Hypothalamus (tissue), 51 donors: ENCODE measurements around the gene PKIB.
"Not testable (repeated sequence)": the region's sequence is repeated elsewhere in the genome, so short reads cannot be mapped to it uniquely, and the experiment has no call there.

ENCODE experiments used
- DNase-seq, 51 donors: peaks; one replicate each; lab custom pipeline; 2025; lab: John Stamatoyannopoulos, UW

Gene PKIB

DNA sequence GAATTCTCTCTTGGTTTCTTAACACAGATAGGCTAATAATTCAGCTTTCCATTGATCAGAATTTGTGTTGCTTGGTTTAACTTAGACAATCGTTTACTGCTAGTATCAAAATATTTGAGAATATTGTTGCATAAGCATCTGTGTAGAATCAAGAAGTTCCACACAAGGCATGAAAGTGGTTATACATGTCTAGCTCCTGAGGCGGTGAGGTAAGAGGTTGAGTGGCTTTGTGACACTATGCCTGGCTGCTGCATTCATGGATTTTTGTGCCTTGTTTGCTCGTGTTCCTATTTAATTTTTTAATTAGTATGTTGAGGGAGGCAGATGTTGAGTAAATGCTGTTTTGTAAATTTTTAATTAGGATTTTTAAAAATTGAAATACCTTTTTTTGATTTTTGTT lies 10.2 kb downstream of the PKIB start:
- no peak for DNase-seq

DNA sequence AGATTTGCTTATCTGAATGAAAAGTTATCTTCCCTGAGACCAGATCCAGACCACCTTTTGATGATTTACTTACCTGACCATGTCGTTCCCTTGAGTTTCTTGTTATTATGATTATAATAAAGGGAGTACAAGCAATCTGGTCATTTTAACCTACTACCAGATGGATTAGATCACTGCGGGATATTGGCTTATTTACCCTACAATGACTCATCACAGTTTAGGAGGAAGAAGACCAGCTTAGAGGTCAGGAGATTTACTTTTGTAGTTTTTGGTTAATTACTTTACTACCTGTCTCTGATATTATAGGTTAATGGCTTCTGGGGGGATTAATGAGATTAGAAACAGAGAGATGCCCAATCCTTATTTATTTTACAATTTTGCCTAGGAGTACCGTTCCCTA lies 10.7 kb downstream of the PKIB start:
- DNase-seq = no peak

DNA sequence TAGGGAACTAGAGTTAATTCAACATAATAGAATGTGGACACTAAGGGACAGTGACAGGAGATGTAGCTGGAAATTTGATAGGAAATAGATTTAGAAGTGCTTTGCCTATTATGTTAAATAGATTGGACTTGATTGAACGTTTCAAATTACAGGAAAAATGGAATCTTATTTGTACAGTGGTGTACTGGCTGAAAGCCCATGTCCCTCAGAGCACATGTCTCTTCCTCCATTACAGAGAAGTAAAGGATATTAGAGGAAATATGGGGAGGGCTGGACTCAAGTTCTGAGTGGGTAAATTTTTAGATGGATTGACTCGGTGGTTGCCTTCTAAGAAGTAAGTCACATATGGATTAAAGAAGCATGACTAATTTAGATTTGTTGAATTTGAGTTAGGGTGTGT lies 11.4 kb downstream of the PKIB start:
- DNase-seq = no peak

DNA sequence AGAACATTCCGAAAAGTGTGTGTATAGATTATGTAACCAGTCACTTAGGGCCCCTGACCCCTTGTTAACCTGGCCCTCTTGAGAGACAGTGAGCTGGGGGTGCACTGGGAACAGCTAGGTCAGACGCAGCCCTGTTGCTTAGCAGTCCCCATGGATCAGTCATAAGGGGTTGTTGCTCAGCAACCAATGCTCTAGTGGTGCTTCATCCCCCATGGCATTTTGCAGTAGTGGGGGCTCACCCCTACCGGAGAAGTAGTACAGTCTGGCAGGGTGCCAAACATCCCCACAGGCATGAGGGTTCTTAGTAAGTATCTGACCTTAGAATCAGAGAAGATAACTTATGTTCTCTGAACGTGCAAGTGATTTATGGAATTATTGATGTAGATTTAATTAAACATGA lies 12.3 kb downstream of the PKIB start:
- peak in 2 of 51 donors; percentile 1 to 4 for DNase-seq

DNA sequence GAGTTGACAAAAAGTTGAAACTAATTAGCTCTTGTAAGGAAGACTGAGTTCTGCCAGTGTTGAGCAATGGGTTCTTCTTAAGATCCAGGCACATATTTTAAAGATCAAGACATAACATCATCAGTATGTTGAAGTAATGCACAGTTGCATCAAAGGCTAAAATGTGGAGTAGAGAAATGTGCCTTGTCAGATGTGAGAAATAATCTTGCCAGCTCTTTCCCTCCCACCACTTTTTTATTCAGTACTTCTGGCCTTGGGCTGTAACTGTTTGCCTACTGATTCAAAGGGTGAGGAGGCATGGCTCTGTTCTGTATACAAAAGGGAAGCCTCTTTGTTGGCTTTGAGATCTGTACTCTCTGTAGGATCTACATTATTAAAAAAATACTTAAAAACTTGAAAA lies 13.1 kb downstream of the PKIB start:
- no peak for DNase-seq

DNA sequence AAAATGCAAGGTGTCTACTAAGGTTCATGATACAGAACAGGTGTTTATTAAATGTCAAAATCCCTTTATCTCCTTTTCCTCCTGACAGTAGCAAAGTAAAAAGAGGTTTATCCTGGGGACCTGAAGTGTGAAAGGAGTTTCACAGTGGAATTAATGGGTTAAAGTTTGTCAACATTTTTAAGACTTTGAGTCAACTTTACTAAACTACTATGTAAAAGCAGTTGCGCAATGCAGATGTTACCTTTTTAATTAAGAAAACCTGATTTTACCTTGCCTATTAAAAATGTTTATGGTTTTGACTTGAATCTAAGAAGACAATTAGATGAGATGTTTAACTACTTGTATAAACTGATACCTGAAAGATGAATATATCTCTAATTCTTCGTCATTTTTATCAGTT lies 14.6 kb downstream of the PKIB start:
- DNase-seq = no peak

DNA sequence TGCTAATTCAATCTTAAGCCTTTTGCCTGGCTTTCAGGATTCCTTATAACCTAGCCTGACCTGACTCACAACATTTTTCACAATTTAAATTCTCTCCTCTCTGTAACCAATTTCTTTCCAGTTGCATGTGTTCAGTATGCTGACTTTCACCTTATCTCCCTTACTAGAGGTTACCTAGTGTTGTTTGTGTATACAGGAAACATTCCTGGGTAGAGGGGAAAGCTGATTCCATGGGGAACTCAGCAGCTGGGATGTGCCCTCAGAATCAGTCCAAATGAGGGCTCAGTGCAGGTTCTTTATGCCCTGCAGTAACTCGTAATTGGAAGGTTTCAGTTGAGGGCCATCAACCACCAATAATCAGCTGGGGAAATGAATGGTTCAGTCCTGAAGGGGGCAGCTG lies 18.5 kb downstream of the PKIB start:
- no peak for DNase-seq

DNA sequence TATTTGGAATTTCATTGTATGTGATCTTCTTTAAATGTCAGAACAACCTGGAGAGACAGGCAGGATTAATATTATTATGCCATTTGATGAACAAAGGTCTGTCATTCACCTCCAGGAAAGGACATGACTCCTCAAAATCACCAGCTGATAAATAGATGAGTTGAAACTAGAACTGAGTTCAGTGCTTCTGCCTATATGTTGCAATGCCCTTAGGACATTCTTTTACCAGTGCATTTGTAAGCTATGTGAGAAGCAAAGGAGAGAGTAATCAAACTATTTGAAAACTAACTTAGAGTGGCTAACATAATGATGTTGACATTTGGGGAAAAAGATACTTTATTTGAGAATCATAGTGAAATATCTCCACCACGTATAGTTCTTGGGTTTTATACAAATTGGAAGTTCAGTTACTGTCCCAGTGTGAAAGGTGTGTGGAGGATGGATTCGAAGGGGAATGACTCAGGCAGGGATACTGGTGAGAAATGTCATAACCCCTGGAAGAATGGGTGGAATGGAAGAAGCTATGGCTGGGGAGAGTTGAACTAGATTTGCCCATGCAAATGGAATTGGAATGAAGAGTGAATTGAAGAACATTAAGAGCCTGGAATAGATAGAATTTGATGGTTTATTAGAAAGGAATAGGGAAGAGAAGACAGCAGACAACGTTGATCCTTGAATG lies 21.5 kb downstream of the PKIB start:
- DNase-seq = no peak

DNA sequence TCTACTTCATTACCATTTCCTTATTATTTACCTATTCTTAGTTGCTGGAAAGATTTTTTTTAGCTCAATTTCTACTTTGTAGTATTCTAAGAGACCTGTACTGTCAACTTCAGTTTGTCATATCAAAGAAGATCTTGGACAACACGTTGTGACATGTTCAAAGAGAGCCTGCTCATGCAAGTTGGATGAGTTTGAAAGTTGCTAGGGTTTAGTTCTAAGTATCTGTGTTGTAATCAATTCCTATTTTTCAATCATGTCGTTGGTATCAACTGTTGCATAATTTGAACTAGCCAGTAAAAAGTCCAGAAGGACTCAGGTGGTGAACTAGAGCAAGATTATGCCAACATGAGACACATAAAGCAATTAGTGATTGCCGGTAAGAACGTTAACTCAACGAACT lies 30.2 kb downstream of the PKIB start:
- no peak for DNase-seq

DNA sequence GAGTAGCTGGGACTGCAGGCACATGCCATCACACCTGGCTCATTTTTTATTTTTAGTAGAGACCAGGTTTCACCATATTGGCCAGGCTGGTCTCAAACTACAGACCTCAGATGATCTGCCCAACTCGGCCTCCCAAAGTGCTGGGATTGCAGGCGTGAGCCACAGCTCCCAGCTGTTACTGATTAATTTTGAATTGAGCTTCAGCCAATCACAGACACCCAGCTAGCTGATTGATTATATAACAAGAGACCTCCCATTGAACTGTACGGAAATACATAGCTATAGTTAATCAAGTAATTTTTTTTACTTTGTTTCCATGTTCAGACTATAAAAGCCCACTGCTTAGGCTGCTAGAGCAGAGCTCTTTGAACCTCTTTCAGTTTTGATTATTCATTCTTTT lies 31.6 kb downstream of the PKIB start:
- no peak for DNase-seq

DNA sequence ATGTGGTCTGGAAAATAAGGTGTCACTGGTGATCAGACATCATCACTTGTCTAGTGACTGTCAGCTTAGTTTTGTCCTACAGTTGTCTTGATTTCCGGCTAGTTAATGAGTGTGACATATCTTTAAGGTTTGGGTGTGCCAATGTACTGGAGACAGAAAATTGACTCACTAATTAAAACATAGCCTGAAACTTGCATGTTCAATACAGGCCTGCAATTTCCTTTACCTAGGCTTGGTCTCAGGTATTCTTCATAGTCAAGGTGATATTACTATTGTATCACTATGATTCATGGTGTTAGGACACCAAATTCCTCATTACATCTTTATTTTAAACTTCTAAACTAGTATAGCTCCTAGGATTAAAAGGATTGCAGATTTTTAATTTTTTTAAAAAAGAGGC lies 32.4 kb downstream of the PKIB start:
- DNase-seq = not testable (repeated sequence)

DNA sequence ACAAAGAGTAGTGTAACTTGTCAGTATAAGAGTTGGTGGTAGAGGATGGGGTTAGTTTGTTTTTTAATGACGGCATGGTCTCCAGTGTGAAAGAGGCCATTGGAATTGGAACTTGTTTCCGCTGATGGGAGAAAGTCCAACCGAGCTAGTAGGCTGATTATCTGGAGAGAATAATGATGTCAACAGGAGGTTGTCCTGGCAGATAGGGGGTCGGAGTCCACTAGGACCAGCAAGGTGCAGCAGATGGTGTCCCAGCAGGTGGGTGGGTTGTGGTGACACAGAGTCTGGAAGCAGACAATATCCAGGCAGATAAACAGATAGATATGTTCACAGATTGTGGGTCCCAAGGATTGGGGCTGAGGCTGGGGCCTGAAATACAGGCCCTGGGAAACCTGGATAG lies 35.1 kb downstream of the PKIB start:
- DNase-seq = no peak

DNA sequence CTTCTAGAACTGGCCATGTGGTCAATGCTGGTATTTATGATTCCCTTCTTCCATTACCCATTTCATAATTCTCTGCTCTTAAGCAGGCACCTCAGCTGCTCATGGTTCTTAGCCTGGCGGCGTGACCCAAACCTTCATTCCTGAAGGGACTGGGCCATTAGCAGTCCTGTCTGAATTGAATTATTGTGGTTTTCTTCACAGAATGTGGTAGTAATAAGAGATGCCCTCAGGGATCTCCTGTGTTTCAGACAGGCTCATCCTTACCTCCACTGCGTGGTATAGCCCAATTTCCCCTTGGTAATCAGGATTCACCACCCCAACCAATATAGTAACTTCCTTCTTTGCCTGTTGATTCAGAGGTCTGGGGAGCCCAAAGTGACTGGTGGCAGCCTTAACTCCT lies 37.6 kb downstream of the PKIB start:
- no peak for DNase-seq

DNA sequence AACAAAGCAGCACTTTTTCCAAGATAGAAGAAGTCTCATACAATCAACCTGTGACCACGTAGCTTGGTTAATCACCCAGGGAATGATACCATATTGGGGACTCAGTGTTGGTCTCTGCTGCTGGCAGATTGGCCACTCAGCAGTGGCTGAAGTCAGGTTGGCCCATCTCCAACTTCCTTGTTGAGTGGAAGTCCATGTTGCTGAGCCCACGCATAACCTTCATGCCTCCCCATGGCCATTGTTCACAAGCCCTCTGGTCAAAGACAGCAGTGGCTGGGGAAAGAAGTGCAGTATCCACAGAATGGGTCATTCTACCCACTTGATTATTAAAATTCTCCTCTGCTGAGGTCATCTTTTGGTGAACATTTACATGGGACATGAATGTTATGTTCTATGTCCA lies 38.5 kb downstream of the PKIB start:
- DNase-seq = no peak

DNA sequence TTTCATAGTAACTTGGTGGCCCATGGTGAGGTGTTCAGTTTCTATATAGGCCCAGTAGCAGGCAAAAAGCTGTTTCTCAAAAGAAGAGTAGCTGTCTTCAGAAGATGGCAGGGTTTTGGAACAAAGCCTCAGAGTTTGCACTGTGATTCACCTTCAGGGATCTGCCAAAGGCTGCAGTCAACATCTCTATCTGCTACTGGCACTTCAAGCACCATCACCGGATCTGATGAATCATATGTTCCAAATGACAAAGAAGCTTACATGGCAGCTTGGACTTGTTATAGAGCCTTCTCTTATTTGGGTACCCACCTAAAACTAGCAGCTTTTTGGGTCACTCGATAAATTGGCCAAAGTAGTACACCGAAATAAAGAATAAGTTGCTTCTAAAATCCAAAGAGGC lies 39.5 kb downstream of the PKIB start:
- no peak for DNase-seq

DNA sequence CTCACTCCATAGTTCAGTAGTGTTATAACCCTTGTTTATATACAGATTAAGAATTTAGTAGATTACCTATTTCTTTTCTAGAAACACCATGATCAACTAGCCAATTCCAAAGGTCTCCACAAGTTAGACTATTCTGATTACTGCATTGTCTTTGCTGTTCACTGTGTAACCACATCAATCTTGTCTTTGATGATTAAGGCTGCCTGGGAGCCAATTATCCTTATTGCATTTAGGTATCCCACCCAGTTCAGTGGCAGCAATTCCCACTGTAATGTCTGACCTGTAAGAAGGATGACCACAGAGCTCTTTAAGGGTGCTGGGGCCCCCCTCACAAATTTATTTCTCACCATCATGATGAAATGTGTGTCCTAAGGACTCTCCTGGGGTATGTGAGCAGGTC lies 40.2 kb downstream of the PKIB start:
- no peak for DNase-seq

DNA sequence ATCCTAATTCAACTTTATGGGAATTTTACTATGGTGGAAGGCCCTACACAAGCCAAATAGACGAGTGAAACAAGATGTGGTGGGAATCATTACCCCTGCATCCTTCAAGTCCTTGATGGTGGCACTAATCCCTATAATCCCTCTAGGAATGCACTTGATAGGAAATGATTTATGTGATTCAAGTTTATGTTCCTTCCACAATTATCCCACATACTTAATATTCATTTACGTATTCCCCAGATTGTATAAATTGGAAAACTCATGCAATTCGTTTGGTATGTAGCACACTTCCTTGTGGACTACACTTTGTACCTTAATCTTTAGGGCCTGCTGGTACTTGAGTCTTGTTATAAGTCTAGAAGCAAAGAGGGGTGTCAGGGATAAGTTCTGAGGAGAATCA lies 40.8 kb downstream of the PKIB start:
- no peak for DNase-seq

DNA sequence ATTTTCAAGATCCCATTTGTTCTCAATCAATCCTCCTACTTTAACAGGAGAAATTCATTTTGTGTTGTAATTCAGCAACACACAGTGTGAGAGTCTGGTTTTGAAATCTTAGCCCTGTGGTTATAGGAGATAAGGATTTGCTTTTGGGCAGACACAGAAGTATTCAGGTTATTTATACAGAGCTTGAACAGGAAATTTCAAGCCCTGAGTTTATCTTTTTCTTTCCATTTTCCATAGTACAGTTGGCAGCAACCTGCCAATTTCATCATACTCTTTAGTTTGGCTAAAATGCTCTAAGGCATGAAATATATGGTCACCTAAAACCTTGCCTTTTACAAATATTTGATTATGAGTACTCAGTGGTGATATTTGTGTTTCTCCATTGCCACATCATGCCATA lies 41.4 kb downstream of the PKIB start:
- DNase-seq = no peak

DNA sequence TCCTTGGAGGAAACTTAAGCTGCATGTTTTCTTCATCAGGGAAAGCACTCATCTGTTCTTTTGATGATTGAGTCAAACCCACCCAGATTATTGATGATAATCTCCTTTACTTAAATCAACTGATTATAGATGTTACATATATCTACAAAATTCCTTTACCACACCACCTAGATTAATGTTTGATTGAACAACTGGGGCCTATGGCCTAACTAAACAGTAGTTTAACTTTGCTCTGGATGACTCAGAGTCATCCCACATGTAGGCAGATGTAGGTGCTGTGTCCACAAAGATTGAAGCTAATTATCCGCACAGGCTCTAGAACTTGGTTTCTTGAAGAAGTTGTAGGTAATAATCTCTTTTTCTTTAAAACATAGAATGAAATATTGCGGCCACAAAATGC lies 42.2 kb downstream of the PKIB start:
- no peak for DNase-seq

DNA sequence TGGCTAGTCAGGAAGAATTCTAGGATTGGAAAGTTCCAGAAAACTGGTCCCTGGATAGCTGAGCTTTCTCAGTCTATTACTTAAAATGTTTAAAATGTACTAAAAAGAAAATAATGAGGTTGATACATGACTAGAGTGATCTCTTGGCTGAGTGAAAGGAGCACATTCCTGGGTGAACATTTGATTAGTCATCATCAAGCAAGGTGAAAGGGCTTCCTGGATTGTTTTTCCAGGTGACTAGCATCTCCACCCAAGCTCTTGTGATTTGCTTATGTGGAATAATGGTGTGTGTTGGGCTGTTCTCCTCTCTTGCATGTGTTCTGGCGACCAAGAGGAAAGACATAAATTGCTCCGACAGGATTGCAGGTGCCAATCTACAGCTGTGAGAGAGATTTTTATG lies 42.9 kb downstream of the PKIB start:
- no peak for DNase-seq

DNA sequence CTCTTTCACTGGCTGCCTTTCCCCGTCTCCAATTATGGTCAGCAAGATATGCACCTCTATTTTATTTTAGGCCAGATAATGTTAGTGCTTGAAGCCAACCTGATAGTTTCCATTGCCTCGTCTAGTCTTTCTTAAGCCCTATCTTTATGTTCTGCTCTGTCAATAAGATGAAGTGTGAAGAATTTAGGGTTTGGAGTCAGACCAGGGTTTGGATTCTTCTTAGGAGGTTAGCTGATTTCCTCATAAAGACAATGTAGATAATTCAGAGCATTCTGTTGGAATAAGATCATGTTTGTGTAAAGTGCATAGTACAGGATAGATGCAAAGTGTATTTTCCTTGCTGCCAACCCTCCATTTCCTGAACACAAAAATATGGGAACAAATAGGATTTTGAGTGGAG lies 43.8 kb downstream of the PKIB start:
- DNase-seq = no peak

DNA sequence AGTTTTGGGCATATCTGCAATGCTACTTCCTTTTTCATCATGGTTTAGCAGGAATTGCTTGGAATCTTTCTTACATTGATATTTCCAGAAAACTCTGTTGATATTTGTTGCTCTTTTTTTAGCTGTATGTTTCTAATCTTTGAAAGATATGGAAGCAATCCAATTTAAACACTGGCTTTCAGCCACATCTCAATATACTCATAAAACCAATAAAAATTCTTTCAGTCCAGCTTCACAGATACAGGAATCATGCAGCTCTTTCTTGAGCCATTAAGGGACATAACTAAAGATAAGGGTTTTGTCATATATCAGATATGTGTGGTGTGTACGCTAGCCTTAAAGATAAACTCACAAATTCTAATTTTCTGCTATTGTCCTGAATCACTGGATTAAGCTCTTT lies 47.4 kb downstream of the PKIB start:
- no peak for DNase-seq

DNA sequence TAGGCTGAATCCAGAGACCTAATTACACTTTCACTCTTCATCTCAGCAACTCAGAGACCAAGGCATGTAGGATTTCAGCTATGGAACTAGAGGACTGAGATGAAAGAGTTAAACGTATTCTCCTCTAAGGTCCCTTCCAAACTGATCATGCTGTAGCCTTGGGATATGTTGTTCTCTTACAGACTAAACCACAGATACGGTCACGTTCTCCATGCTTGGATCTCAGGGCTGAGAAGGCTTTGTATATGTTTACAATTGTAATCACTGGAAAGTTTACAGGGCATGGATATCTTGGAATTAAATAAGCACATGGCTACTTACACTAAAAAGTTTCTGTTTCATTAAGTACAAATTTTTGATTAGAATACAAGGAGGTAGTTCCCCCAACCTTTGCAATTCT lies 50.1 kb downstream of the PKIB start:
- no peak for DNase-seq

DNA sequence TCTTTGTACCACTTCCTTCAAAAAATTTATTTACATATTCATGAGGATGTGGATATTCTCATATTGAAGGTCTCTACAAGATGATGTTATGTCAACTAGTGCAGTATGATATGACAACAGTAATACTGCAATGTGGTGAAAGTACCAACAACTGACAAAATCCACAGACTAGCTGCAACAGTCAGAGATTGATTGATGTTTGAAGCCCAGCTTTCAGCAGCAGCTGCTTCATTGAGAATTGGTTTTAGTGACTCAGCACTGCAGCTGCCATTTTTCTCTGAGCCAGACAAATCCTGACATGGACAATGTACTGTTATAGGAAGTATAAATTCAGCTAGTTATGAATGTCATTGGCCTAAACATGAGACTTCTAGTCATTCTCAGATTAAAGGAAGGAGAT lies 53.8 kb downstream of the PKIB start:
- no peak for DNase-seq
